Spinal cord (tissue), 10 donors: ENCODE measurements around the gene ABCB11. TPM values are rescaled to one million over a fixed set of nuclear protein-coding genes. Genes with fewer than 3 reads are reported as not detected.

Experiments
- DNase-seq, 6 donors: peaks; one replicate each; pipeline versions ENCODE4 v3.0.0 to v3.0.0-alpha.2; 2013 to 2015; ENCODE audit warnings: low spot score in 6 of 6, low read depth in 4 of 6
- H3K27ac ChIP-seq: one replicate; pipeline ENCODE4 v1.5.1; 2013; ENCODE audit warnings: low read depth, low read length, control low read depth
- H3K27me3 ChIP-seq: one replicate; pipeline ENCODE4 v1.6.1; 2013; ENCODE audit warnings: low read length; ENCODE audit not compliant: control insufficient read depth, insufficient read depth
- H3K36me3 ChIP-seq: one replicate; pipeline ENCODE4 v1.6.1; 2013; ENCODE audit warnings: low read length; ENCODE audit not compliant: control insufficient read depth, insufficient read depth
- H3K4me1 ChIP-seq: one replicate; pipeline ENCODE4 v1.6.1; 2013; ENCODE audit warnings: low read length; ENCODE audit not compliant: control insufficient read depth, insufficient read depth
- H3K4me3 ChIP-seq: one replicate; pipeline ENCODE4 v1.5.1; 2013; ENCODE audit warnings: low read depth, low read length, control low read depth
- H3K9me3 ChIP-seq: one replicate; pipeline ENCODE4 v1.6.1; 2013; ENCODE audit warnings: low read length; ENCODE audit not compliant: control insufficient read depth, insufficient read depth
- WGBS: methylation state at CpG from one replicate; pipeline ENCODE4 v1.1.5; 2013; ENCODE audit warnings: missing lambda C conversion rate; ENCODE audit not compliant: insufficient coverage; 5-methylcytosine and 5-hydroxymethylcytosine counted together
- polyA plus RNA-seq, 2 donors: library from polyadenylated mRNA; unstranded; fragments of 120-200 nt; gene quantifications; one replicate each; pipeline ENCODE4 v1.2.1, GENCODE V29; 2013; ENCODE audit not compliant: insufficient read length in 2 of 2
- total RNA-seq, 2 donors: library from RNA; depleted of rRNA in 1 of 2; stranded (reverse); fragments of 120-200 nt in 1 of 2; fragments of >200 nt in 1 of 2; gene quantifications; one replicate each; pipeline versions ENCODE4 v1.2.3 to v1.2.4, GENCODE V29; 2013 to 2014
- donor health status: healthy.

The ABCB11 gene
- total and polyA plus RNA-seq, 4 donors = 0.19 to 0.66 (median 0.25) TPM

- H3K27me3 ChIP-seq = no peaks in the 10 kb centered on the region
- no peak overlapping the region for H3K4me3 ChIP-seq
- no peaks in the 10 kb centered on the region for H3K36me3 ChIP-seq
- DNase-seq = no peak
- no peaks in the 10 kb centered on the region for H3K4me1 ChIP-seq
- peaks cover 4% of the 10 kb centered on the region for H3K9me3 ChIP-seq
- 86% methylated on average over 3 of the region's 4 CpGs for WGBS
- H3K27ac ChIP-seq = no peak overlapping the region
These were observed 15.5 kb upstream of the ABCB11 start for GRCh38 chr2:169046440-169047151.

- H3K4me3 ChIP-seq = no peak overlapping the region
- DNase-seq = no peak
- no peaks in the 10 kb centered on the region for H3K36me3 ChIP-seq
- no peak overlapping the region for H3K27ac ChIP-seq
- no peaks in the 10 kb centered on the region for H3K4me1 ChIP-seq
- WGBS = no CpG with 5 or more reads among the region's 1 CpG
- H3K9me3 ChIP-seq = peaks cover 4% of the 10 kb centered on the region
- H3K27me3 ChIP-seq = no peaks in the 10 kb centered on the region
These were observed 11.7 kb upstream of the ABCB11 start for GRCh38 chr2:169042856-169043255.

GRCh38 chr2:169041594-169041993 lies 10.5 kb upstream of the ABCB11 start:
- H3K4me1 ChIP-seq = no peaks in the 10 kb centered on the region
- H3K4me3 ChIP-seq = no peak overlapping the region
- DNase-seq = no peak
- H3K9me3 ChIP-seq = peaks cover 4% of the 10 kb centered on the region
- no CpG with 5 or more reads among the region's 1 CpG for WGBS
- no peak overlapping the region for H3K27ac ChIP-seq
- H3K27me3 ChIP-seq = no peaks in the 10 kb centered on the region
- no peaks in the 10 kb centered on the region for H3K36me3 ChIP-seq

GRCh38 chr2:169039702-169040101 lies 8.6 kb upstream of the ABCB11 start:
- no peak overlapping the region for H3K4me3 ChIP-seq
- no peaks in the 10 kb centered on the region for H3K36me3 ChIP-seq
- WGBS = 84% methylated on average over 4 of the region's 4 CpGs
- H3K27me3 ChIP-seq = no peaks in the 10 kb centered on the region
- H3K4me1 ChIP-seq = no peaks in the 10 kb centered on the region
- no peak overlapping the region for H3K27ac ChIP-seq
- no peak for DNase-seq
- peaks cover 1% of the 10 kb centered on the region for H3K9me3 ChIP-seq

GRCh38 chr2:169038338-169038757 lies 7.2 kb upstream of the ABCB11 start:
- no peak overlapping the region for H3K27ac ChIP-seq
- 66% methylated on average over 2 of the region's 2 CpGs for WGBS
- no peak for DNase-seq
- no peaks in the 10 kb centered on the region for H3K27me3 ChIP-seq
- H3K36me3 ChIP-seq = no peaks in the 10 kb centered on the region
- H3K4me3 ChIP-seq = no peak overlapping the region
- no peaks in the 10 kb centered on the region for H3K9me3 ChIP-seq
- no peaks in the 10 kb centered on the region for H3K4me1 ChIP-seq

- DNase-seq = no peak
- no peaks in the 10 kb centered on the region for H3K4me1 ChIP-seq
- H3K27ac ChIP-seq = no peak overlapping the region
- H3K36me3 ChIP-seq = no peaks in the 10 kb centered on the region
- H3K4me3 ChIP-seq = no peak overlapping the region
- H3K9me3 ChIP-seq = no peaks in the 10 kb centered on the region
- H3K27me3 ChIP-seq = no peaks in the 10 kb centered on the region
- no CpG with 5 or more reads among the region's 4 CpGs for WGBS
These were observed 5.8 kb upstream of the ABCB11 start for GRCh38 chr2:169036736-169037440.

GRCh38 chr2:169035887-169036286 lies 4.8 kb upstream of the ABCB11 start:
- no peak overlapping the region for H3K27ac ChIP-seq
- H3K4me3 ChIP-seq = no peak overlapping the region
- H3K9me3 ChIP-seq = no peaks in the 10 kb centered on the region
- no peak for DNase-seq
- no peaks in the 10 kb centered on the region for H3K27me3 ChIP-seq
- H3K4me1 ChIP-seq = no peaks in the 10 kb centered on the region
- WGBS = no CpG with 5 or more reads among the region's 1 CpG
- H3K36me3 ChIP-seq = no peaks in the 10 kb centered on the region

- no peak for DNase-seq
- Histone ChIP-seq H3K4me3 (no peak overlapping the region), H3K36me3 (no peaks in the 10 kb centered on the region), H3K9me3 (no peaks in the 10 kb centered on the region), H3K27me3 (no peaks in the 10 kb centered on the region), H3K27ac (no peak overlapping the region), H3K4me1 (no peaks in the 10 kb centered on the region)
These were observed 3.9 kb upstream of the ABCB11 start for GRCh38 chr2:169034984-169035544.

- no peak for DNase-seq
- no peak overlapping the region for H3K4me3 ChIP-seq
- no peaks in the 10 kb centered on the region for H3K9me3 ChIP-seq
- H3K36me3 ChIP-seq = no peaks in the 10 kb centered on the region
- no peaks in the 10 kb centered on the region for H3K4me1 ChIP-seq
- no peak overlapping the region for H3K27ac ChIP-seq
- no CpG with 5 or more reads among the region's 1 CpG for WGBS
- H3K27me3 ChIP-seq = no peaks in the 10 kb centered on the region
These were observed 3.1 kb upstream of the ABCB11 start for GRCh38 chr2:169034256-169034655.

GRCh38 chr2:169029341-169029740 lies 1.8 kb downstream of the ABCB11 start:
- Histone ChIP-seq H3K36me3 (no peaks in the 10 kb centered on the region), H3K27ac (no peak overlapping the region), H3K4me1 (no peaks in the 10 kb centered on the region), H3K27me3 (no peaks in the 10 kb centered on the region), H3K4me3 (no peak overlapping the region), H3K9me3 (no peaks in the 10 kb centered on the region)
- 57% methylated on average over 1 of the region's 5 CpGs for whole genome bisulfite sequencing
- no peak for DNase-seq
